NCI-H510A (cell line): ENCODE measurements around the gene FBF1.

Experiments
- DNase-seq: peaks from one replicate; lab custom pipeline; 2025; lab: John Stamatoyannopoulos, UW

The FBF1 gene

GRCh38 chr17:75950421-75950820 is 9.6 kb upstream of the FBF1 start:
- no peak for DNase-seq

- no peak for DNase-seq
Measured at GRCh38 chr17:75945211-75945610, 4.4 kb upstream of the FBF1 start.

GRCh38 chr17:75943491-75943890 is 2.6 kb upstream of the FBF1 start:
- DNase-seq, result no peak

- no peak for DNase-seq
Measured at GRCh38 chr17:75942473-75942872, 1.6 kb upstream of the FBF1 start.

GRCh38 chr17:75941442-75941819 is 589 bp upstream of the FBF1 start:
- DNase-seq, result no peak

GRCh38 chr17:75937652-75938051 is 3.2 kb downstream of the FBF1 start:
- no peak for DNase-seq

- no peak for DNase-seq
Measured at GRCh38 chr17:75933808-75934207, 7.0 kb downstream of the FBF1 start.

- no peak for DNase-seq
Measured at GRCh38 chr17:75932852-75933251, 8.0 kb downstream of the FBF1 start.

GRCh38 chr17:75931062-75931461 is 9.8 kb downstream of the FBF1 start:
- DNase-seq, result no peak

- no peak for DNase-seq
Measured at GRCh38 chr17:75927286-75927922, 13.4 kb downstream of the FBF1 start.

GRCh38 chr17:75926456-75926855 is 14.4 kb downstream of the FBF1 start:
- DNase-seq, result no peak

GRCh38 chr17:75925912-75926311 is 14.9 kb downstream of the FBF1 start:
- no peak for DNase-seq

GRCh38 chr17:75925103-75925502 is 15.7 kb downstream of the FBF1 start:
- no peak for DNase-seq

- DNase-seq, result no peak
Measured at GRCh38 chr17:75922963-75923874, 17.6 kb downstream of the FBF1 start.

- DNase-seq, result no peak
Measured at GRCh38 chr17:75922173-75922961, 18.5 kb downstream of the FBF1 start.

- DNase-seq, result no peak
Measured at GRCh38 chr17:75921596-75921995, 19.2 kb downstream of the FBF1 start.

GRCh38 chr17:75920045-75920560 is 20.7 kb downstream of the FBF1 start:
- no peak for DNase-seq

GRCh38 chr17:75919611-75920010 is 21.2 kb downstream of the FBF1 start:
- no peak for DNase-seq

GRCh38 chr17:75917917-75918445 is 22.9 kb downstream of the FBF1 start:
- no peak for DNase-seq

- no peak for DNase-seq
Measured at GRCh38 chr17:75917141-75917916, 23.5 kb downstream of the FBF1 start.

GRCh38 chr17:75915268-75915667 is 25.6 kb downstream of the FBF1 start:
- no peak for DNase-seq
